Spleen (tissue), 11 donors: ENCODE data around the gene MRC2. TPM values are rescaled to one million over a fixed set of nuclear protein-coding genes. Genes with fewer than 3 reads are reported as not detected.
A peak's percentile ranks its signal among the peaks of the same experiment; 100 is the strongest.

Source experiments
- DNase-seq: peaks from one replicate; pipeline ENCODE4 v3.0.0-alpha.2; 2020
- H3K27ac ChIP-seq, 8 donors: fragments of 200-600 bp; sonication (generic) in 7 of 8; 1 replicate in 4 of 8; 2 replicates in 4 of 8; pipeline versions ENCODE4 v1.5.0 to v1.8.0; 2016 to 2021; ENCODE audit warnings: inconsistent platforms in 4 of 8, mild to moderate bottlenecking in 4 of 8, moderate library complexity in 1 of 8
- H3K27me3 ChIP-seq, 7 donors: fragments of 200-600 bp; sonication (generic) in 6 of 7; replicated peaks in 1 of 7; 1 replicate in 4 of 7; 2 replicates in 3 of 7; pipeline versions ENCODE4 v1.5.0 to v1.8.0; 2016 to 2021; ENCODE audit warnings: inconsistent platforms in 3 of 7, mild to moderate bottlenecking in 1 of 7
- H3K36me3 ChIP-seq, 6 donors: fragments of 200-600 bp; sonication (generic) in 5 of 6; 1 replicate in 4 of 6; 2 replicates in 2 of 6; pipeline versions ENCODE4 v1.5.0 to v1.8.0; 2016 to 2021; ENCODE audit warnings: inconsistent platforms in 2 of 6
- H3K4me1 ChIP-seq, 6 donors: fragments of 200-600 bp; sonication (generic) in 5 of 6; 1 replicate in 3 of 6; 2 replicates in 3 of 6; pipeline versions ENCODE4 v1.5.0 to v1.8.0; 2016 to 2021; ENCODE audit warnings: inconsistent platforms in 3 of 6
- H3K4me3 ChIP-seq, 8 donors: fragments of 200-600 bp; sonication (generic) in 7 of 8; 1 replicate in 4 of 8; 2 replicates in 4 of 8; pipeline versions ENCODE4 v1.5.0 to v1.8.0; 2016 to 2021; ENCODE audit warnings: inconsistent platforms in 4 of 8, mild to moderate bottlenecking in 4 of 8, moderate library complexity in 2 of 8
- H3K9me3 ChIP-seq, 8 donors: fragments of 200-600 bp; sonication (generic) in 7 of 8; 1 replicate in 4 of 8; 2 replicates in 4 of 8; pipeline versions ENCODE4 v1.5.0 to v1.8.0; 2016 to 2021; ENCODE audit warnings: inconsistent platforms in 4 of 8
- POLR2A ChIP-seq, 3 donors: fragments of 450-650 bp; IDR thresholded peaks; one replicate each; pipeline ENCODE4 v1.5.1; 2017; ENCODE audit warnings: antibody characterized with exemption in 3 of 3, mild to moderate bottlenecking in 1 of 3
- POLR2AphosphoS5 ChIP-seq, 3 donors: sonication (generic); formaldehyde crosslinking; IDR thresholded peaks; one replicate each; pipeline ENCODE4 v1.5.1; 2017; ENCODE audit warnings: antibody characterized with exemption in 3 of 3
- WGBS, 5 donors: extraction: QIAGEN DNeasy Blood & Tissue Kit in 3 of 5; methylation state at CpG; one replicate each; pipeline versions ENCODE4 v1.1.5 to v1.1.7; 2013 to 2018; 5-methylcytosine and 5-hydroxymethylcytosine counted together
- intact Hi-C: fragments of 100-400 bp; cut with DNase I; formaldehyde crosslinking; loops from one replicate; pipeline ENCODE4 v1.15.0; 2023; ENCODE audit warnings: low total_unique reads
- polyA plus RNA-seq, 3 donors: library from polyadenylated mRNA; stranded (reverse); fragments of 200-250 nt; gene quantifications; one replicate each; pipeline ENCODE4 v1.2.1, GENCODE V29; 2013
- total RNA-seq, 7 donors: library from RNA; depleted of rRNA in 3 of 7; stranded (reverse); fragments of >200 nt in 3 of 7; fragmentation: NEBNext Ultra II Directional in 4 of 7; extraction: Animal tissue kit (Norgen Biotek cat#: 25700) in 4 of 7; gene quantifications; one replicate each; pipeline versions ENCODE4 v1.1.0 to v1.2.1, GENCODE V29; 2016 to 2021
- TF ChIP-seq, protein P1 (sequence below), 11 experiments: fragments of 200-600 bp in 7 of 11; fragments of 450-650 bp in 4 of 11; sonication (generic) in 4 of 11; IDR thresholded peaks in 8 of 11; conservative IDR thresholded peaks in 3 of 11; 1 replicate in 7 of 11; 2 replicates in 4 of 11; pipeline versions ENCODE4 v1.4.0 to v1.8.0; 2016 to 2021; ENCODE audit warnings: antibody characterized with exemption in 11 of 11, inconsistent platforms in 4 of 11, mild to moderate bottlenecking in 1 of 11
- donor health status: healthy with polysubstance abuse.
- donor health status: DM: no; HTN: no; CAD: no; lungs with moderate emphysema.
- donor health status: DM: no; HTN: no; CAD: no.
- donor health status: Bipolar disorder and iron deficiency.
- donor health status: healthy.
- donor health status: DM: no; HTN: no; CAD: no.
- donor health status: DM: yes; HTN: yes; CAD: no.

Gene MRC2
- total and polyA plus RNA-seq, 10 donors: 4.5 to 75.1 (median 38.7) TPM

DNA sequence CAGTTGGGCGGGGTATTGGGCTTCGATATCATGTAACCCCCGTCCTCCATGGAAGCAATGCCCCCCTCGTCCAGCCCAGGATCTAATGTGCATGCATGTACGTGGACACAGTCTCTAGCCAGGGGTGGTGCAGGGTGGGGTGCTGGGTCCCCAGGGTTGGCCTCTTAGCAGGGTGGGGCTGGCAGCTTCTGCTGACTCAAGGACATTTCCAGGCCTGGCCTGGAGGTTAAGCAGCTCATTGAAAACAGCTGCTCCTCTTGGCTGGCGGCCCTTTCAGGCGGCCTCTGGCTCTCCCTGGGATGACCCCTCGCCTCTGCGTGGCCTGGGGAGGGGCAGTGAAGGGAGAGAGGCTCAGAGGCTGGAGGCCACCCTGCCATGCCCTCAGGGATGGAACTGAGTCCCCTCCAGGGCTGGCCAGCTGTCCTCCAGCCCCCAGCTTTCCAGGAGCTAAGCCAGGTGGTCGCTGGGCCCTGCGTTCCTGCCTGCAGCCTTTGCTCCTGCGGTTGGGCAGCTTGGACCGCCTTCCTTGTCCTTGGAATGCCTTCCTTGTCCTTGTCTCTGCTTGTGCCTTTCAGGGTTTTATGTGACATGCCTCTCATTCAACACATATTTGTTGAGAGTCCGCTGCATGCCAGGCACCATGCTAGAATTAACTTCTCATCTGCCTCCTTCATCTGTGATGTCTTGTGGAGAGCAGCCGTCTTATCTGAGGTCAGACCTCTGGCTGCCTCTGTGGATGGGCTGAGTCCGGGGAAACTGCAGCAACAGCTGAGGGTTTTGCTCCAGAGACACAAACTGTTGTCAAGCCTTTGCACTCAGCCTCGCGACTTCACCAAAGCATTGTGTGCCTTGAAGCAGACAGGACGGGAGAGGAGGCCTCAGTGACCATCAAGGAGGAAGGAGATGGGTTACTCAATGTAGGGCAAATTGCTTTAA is 26.6 kb downstream of the MRC2 start:
- WGBS, 5 donors: 29 to 61% (median 35%) methylated on average over 14 to 19 of the region's 19 CpGs
- Histone ChIP-seq H3K36me3 (no peaks in the 10 kb centered on the region), H3K9me3 (no peaks in the 10 kb centered on the region), H3K4me3 (peak overlapping the region in 2 of 8 donors; percentile 50 to 71), H3K27me3 (peaks cover 0 to 55% (median 6%) of the 10 kb centered on the region in 7 donors), H3K27ac (peak overlapping the region in 6 of 8 donors; percentile 51 to 76 (median 66)), H3K4me1 (peaks cover 14 to 50% (median 30%) of the 10 kb centered on the region in 6 donors)
- no peak for DNase-seq
- intact Hi-C loops: no loop called here
- TF ChIP-seq POLR2A (IDR thresholded peaks at IDR 0.05): no peak
- peak; percentile 68 to 85 (median 80) for TF ChIP-seq POLR2AphosphoS5 (IDR thresholded peaks at IDR 0.05)

- Histone ChIP-seq H3K27ac (no peak overlapping the region), H3K4me3 (no peak overlapping the region), H3K27me3 (peaks cover 0 to 55% (median 6%) of the 10 kb centered on the region in 7 donors), H3K36me3 (no peaks in the 10 kb centered on the region), H3K4me1 (peaks cover 14 to 50% (median 30%) of the 10 kb centered on the region in 6 donors), H3K9me3 (peaks cover 0 to 7% (median 5%) of the 10 kb centered on the region in 8 donors)
- TF ChIP-seq POLR2AphosphoS5 (IDR thresholded peaks at IDR 0.05) (no peak), POLR2A (IDR thresholded peaks at IDR 0.05) (no peak)
- TF ChIP-seq, protein P1, sequence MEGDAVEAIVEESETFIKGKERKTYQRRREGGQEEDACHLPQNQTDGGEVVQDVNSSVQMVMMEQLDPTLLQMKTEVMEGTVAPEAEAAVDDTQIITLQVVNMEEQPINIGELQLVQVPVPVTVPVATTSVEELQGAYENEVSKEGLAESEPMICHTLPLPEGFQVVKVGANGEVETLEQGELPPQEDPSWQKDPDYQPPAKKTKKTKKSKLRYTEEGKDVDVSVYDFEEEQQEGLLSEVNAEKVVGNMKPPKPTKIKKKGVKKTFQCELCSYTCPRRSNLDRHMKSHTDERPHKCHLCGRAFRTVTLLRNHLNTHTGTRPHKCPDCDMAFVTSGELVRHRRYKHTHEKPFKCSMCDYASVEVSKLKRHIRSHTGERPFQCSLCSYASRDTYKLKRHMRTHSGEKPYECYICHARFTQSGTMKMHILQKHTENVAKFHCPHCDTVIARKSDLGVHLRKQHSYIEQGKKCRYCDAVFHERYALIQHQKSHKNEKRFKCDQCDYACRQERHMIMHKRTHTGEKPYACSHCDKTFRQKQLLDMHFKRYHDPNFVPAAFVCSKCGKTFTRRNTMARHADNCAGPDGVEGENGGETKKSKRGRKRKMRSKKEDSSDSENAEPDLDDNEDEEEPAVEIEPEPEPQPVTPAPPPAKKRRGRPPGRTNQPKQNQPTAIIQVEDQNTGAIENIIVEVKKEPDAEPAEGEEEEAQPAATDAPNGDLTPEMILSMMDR (IDR thresholded peaks at IDR 0.05 in 8 of 11, conservative IDR thresholded peaks at IDR 0.05 in 3 of 11): no peak
- intact Hi-C loops: no loop called here
- DNase-seq: no peak
- 77 to 91% (median 88%) methylated on average over 6 of the region's 6 CpGs for WGBS, 5 donors
Observed at GRCh38 chr17:62655656-62656055, 28.2 kb downstream of the MRC2 start.

GRCh38 chr17:62656446-62656845 is 29.0 kb downstream of the MRC2 start:
- H3K27ac ChIP-seq: no peak overlapping the region
- H3K36me3 ChIP-seq: no peaks in the 10 kb centered on the region
- no peak for DNase-seq
- H3K4me3 ChIP-seq: no peak overlapping the region
- WGBS, 5 donors: 64 to 90% (median 70%) methylated on average over 1 of the region's 1 CpG
- H3K9me3 ChIP-seq: peaks cover 0 to 14% (median 11%) of the 10 kb centered on the region in 8 donors
- no peak for TF ChIP-seq POLR2A (IDR thresholded peaks at IDR 0.05)
- TF ChIP-seq POLR2AphosphoS5 (IDR thresholded peaks at IDR 0.05): no peak
- TF ChIP-seq, protein P1 (IDR thresholded peaks at IDR 0.05 in 8 of 11, conservative IDR thresholded peaks at IDR 0.05 in 3 of 11): no peak
- H3K4me1 ChIP-seq: peaks cover 14 to 50% (median 30%) of the 10 kb centered on the region in 6 donors
- peaks cover 0 to 55% (median 6%) of the 10 kb centered on the region in 7 donors for H3K27me3 ChIP-seq
- intact Hi-C loops: no loop called here

DNA sequence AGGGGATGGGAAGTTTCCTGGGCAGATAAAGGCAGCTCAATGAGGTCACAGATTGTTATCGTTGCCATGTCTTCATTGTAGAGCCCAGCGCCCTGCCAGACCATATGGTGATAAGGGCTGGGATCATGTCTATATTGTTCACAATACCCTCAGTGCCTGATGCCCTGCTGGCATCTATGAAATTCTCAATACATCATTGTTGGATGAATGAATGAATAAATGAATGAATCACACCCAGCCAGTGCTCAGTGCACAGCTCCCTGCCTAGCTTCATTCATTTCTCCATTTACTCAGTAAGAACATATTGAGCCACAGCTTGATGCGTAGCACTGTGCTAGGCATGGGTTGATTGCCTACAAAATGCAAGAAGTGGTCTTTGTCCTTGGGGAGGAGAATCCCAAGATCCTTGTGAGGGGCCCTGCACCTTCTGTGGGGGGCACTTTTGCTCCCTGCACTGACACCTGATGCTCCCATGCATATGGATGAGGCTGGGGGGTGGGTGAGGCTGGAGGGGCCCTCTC is 29.7 kb downstream of the MRC2 start:
- 85 to 97% (median 88%) methylated on average over 3 of the region's 3 CpGs for WGBS, 5 donors
- no peak for DNase-seq
- no peak overlapping the region for H3K27ac ChIP-seq
- no peak overlapping the region for H3K4me3 ChIP-seq
- TF ChIP-seq, protein P1 (IDR thresholded peaks at IDR 0.05 in 8 of 11, conservative IDR thresholded peaks at IDR 0.05 in 3 of 11): no peak
- TF ChIP-seq POLR2AphosphoS5 (IDR thresholded peaks at IDR 0.05): no peak
- TF ChIP-seq POLR2A (IDR thresholded peaks at IDR 0.05): no peak
- intact Hi-C loops: no loop called here
- H3K9me3 ChIP-seq: peaks cover 0 to 14% (median 11%) of the 10 kb centered on the region in 8 donors
- peaks cover 14 to 42% (median 26%) of the 10 kb centered on the region in 6 donors for H3K4me1 ChIP-seq
- no peaks in the 10 kb centered on the region for H3K36me3 ChIP-seq
- H3K27me3 ChIP-seq: peaks cover 0 to 52% (median 6%) of the 10 kb centered on the region in 7 donors
